A673 (cell line): ENCODE results near the gene RBM15B.

Source experiments
- EZH2 ChIP-seq: fragments of 200-600 bp; sonication (generic); IDR thresholded peaks from 2 replicates; pipeline ENCODE4 v1.6.1; 2017; ENCODE audit warnings: borderline replicate concordance, low read depth, mild to moderate bottlenecking, mixed read lengths, antibody characterized with exemption, low read length; ENCODE audit not compliant: poor library complexity, severe bottlenecking
- TF ChIP-seq, protein P1 (sequence below): fragments of 300-800, 200-600 bp; sonication (generic); conservative IDR thresholded peaks from 2 replicates; pipeline ENCODE4 v1.5.1; 2017; ENCODE audit warnings: low read depth, mild to moderate bottlenecking, antibody characterized with exemption, low read length, moderate library complexity, mixed read lengths

DNA sequence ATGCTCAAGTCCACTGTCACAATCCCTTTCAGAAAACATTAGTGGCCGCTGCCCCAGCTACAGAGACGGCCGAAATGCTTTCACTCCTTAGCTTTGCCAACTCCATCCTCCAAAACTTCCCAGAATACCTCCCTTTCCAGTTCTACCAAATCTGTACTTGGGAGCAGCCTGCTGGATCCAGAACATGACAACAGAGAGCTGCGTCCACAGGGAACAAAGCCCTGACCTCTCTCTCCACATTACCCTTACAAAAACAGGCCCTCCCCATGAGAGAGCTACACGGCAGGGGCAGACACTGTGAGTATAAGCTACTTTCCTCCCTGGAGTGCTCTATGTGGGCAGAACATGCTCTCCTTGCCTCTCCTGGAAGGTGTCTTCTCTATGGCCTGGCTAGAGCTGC, 6.3 kb downstream of the RBM15B start:
- TF ChIP-seq, protein P1, sequence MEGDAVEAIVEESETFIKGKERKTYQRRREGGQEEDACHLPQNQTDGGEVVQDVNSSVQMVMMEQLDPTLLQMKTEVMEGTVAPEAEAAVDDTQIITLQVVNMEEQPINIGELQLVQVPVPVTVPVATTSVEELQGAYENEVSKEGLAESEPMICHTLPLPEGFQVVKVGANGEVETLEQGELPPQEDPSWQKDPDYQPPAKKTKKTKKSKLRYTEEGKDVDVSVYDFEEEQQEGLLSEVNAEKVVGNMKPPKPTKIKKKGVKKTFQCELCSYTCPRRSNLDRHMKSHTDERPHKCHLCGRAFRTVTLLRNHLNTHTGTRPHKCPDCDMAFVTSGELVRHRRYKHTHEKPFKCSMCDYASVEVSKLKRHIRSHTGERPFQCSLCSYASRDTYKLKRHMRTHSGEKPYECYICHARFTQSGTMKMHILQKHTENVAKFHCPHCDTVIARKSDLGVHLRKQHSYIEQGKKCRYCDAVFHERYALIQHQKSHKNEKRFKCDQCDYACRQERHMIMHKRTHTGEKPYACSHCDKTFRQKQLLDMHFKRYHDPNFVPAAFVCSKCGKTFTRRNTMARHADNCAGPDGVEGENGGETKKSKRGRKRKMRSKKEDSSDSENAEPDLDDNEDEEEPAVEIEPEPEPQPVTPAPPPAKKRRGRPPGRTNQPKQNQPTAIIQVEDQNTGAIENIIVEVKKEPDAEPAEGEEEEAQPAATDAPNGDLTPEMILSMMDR, result no peak
- TF ChIP-seq EZH2, result no peak
